DMS 273 (cell line): ENCODE measurements around the gene SRP54.
"Not testable (repeated sequence)": the region's sequence is repeated elsewhere in the genome, so short reads cannot be mapped to it uniquely, and the experiment has no call there.

Source experiments
- DNase-seq: peaks from one replicate; lab custom pipeline; 2025; ENCODE audit not compliant: unreplicated experiment; lab: John Stamatoyannopoulos, UW

Gene SRP54

DNA sequence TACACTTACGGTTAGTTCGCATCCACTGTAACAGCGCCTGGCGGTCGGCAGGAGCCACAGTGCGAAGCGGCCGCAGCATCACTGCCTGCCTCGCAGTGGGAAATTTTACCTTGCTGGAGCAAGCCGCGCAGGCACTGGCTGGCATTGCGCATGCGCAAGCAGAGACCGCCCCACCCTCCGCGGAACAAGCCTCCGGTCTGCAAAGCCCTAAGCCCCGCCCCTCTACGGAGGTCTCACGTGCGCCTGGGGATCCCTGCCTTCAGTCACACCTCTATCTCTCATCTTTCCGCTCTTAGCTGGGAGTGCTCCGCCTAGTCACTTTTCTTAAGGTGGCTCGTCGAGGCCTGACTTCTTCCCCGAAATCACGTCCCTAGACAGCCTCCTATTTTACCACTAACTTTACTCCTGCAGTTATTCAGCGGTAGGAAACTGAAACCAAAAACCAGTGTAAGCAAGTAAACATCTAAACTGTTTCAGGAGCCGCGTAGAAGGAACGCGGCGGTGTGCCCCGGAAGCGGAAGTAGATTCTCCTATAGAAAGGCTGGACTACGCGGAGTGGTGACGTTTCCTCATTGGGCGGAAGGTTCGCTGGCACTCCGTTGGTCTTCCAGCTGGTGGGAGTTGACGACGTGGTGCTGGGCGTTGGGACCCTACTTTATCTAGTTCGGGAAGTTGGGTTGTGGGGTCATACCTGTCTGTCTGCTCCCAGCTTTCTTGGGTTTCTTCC is at the start of gene SRP54:
Gene SRP54, plus strand, starts transcription at position 572 of the 727 bp plus-strand sequence. CDS start 13,718 bp downstream, outside the sequence.
- DNase-seq = peak; percentile 99

GRCh38 chr14:34933301-34933700 is 49.5 kb upstream of the SRP54 start:
- no peak for DNase-seq

DNA sequence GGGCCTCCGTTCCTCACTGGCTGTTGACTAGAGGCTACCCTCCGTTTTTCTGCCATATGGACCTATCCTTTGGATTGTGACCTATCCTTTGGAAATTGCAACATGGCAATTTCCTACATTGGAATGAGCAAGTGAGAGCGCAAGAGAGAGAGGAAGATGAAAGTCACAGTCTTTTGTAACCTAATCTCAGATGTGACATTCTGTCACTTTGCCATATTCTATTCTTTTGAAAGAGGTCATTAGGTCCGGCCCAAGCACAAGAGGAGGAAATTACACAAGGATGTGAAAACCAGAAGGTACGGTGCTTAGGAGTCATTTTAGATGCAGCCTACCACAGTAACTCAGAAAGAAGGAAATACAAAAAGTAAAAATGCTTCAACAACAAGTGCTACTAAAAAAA is 47.3 kb upstream of the SRP54 start:
- no peak for DNase-seq

GRCh38 chr14:34937442-34937841 is 45.4 kb upstream of the SRP54 start:
- no peak for DNase-seq

GRCh38 chr14:34937876-34938275 is 44.9 kb upstream of the SRP54 start:
- no peak for DNase-seq

GRCh38 chr14:34943506-34943905 is 39.3 kb upstream of the SRP54 start:
- DNase-seq = no peak

- no peak for DNase-seq
Measured at GRCh38 chr14:34944744-34945143, 38.0 kb upstream of the SRP54 start.

- no peak for DNase-seq
Measured at GRCh38 chr14:34946699-34947098, 36.1 kb upstream of the SRP54 start.

- DNase-seq = no peak
Measured at GRCh38 chr14:34951286-34951685, 31.5 kb upstream of the SRP54 start.

DNA sequence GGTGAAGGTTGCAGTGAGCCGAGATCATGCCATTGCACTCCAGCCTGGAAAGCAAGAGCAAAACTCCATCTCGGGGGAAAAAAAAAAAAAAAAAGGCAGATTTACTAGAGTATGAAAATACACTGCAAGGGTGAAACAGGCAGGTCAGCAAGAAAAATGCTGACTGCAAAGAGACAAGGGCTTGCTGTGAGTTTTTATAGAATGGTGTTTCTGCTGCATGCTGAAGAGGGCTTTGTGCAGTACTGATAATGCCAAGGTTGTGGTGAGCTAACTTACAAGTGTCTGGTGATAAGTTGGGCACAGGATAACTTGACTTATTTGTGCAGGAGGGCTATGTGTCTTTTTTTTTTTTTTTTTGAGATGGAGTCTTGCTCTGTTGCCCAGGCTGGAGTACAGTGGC is 25.9 kb upstream of the SRP54 start:
- DNase-seq = no peak

DNA sequence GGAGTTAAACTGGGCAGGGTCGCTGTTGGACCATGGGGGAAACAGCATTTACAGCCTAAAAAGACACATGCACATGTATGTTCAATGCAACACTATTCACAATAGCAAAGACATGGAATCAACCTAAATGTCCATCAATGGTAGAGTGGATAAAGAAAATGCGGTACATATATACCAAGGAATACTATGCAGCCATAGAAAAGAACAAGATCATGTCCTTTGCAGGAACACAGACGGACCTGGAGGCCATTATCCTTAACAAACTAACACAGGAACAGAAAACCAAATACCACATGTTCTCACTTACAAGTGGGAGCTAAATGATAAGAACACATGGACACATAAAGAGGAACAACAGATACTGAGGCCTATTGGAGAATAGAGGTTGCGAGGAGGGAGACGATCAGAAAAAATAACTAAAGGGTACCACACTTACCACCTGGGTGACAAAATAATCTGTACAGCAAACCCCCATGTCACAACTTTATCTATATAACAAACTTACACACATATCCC is 25.0 kb upstream of the SRP54 start:
- no peak for DNase-seq

GRCh38 chr14:34962106-34962505 is 20.7 kb upstream of the SRP54 start:
- not testable (repeated sequence) for DNase-seq

DNA sequence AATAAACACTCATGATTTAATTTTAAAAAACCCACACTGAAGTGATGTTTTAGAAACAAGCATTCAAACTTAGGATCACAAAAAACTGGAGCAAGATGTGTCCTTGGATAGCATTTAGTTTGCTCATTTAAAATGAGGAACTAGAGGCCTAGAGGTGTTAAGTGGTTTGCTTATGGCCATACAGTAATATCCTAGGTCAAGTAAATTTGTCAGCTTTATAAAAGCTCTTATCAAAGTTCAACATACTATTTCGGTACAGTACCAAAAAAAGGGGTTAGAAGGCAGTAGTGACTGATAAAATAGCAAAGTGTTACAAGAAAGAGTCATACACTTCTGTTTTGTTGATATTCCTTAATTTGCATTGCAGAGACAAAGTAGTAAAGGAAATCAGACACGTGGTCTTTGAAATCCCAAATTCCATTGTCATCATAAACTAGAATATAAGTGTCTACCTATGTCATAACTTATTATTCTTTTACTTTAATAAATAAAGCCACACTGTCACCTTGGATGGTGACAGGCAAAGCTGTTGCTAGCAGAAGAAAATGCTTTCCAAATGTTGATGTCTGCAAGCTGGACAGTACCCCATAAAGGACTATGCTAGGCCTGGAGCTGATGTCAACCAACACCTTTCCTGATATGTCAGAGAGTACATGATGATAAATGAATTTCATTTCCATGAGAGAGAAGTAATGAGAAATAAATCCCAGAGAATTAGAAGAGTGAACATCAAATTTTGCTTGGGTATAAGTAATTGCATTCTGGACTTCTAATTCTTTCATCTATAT is 17.6 kb upstream of the SRP54 start:
- DNase-seq = no peak

GRCh38 chr14:34965912-34966311 is 16.9 kb upstream of the SRP54 start:
- DNase-seq = no peak

DNA sequence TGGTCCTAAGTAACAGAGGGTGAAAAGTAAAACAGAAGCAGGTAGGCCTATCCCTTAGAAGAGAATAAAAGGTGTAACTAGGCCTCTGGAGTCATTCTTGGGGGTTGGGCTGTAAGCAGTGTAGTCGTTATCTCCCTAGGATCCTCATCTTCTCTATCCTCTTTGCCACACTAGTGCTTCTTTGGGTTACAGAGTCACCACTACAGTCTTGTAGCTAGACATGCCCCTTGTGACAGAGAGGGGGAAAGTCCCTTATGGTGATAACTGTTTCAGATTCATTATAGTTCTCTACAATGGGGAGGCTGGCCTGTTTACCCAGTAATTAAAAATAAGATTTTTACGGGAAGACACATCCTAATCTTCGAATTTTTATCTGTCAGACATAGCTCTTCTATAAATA is 16.4 kb upstream of the SRP54 start:
- DNase-seq = no peak

GRCh38 chr14:34970665-34971064 is 12.1 kb upstream of the SRP54 start:
- DNase-seq = no peak

- no peak for DNase-seq
Measured at GRCh38 chr14:34971381-34971780, 11.4 kb upstream of the SRP54 start.

DNA sequence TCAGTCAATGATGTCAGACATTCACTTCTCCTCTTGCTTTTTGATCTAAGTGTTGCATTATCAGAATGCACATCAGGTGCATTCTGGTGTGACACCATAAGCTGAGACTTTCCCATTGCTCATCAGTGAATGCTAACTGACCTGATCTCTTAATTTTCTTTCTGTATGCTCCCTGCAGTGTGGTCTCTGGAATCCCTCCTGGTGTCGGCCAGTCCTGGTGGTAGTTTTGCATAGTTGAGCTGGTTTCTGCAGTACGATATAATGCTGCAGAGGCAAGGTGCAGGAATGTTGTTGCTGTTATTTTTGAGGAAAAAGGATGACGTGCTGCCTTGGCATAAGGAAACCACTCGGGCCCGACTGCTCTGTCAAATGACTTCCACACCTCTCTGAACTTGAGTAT is 11.0 kb upstream of the SRP54 start:
- no peak for DNase-seq

- no peak for DNase-seq
Measured at GRCh38 chr14:34978444-34978843, 4.3 kb upstream of the SRP54 start.

- DNase-seq = no peak
Measured at GRCh38 chr14:34980337-34980900, 2.4 kb upstream of the SRP54 start.

GRCh38 chr14:34981743-34982420 is 910 bp upstream of the SRP54 start:
- peak; percentile 85 for DNase-seq
